ENCODE results near the gene KLC1. TPM values are rescaled to one million over a fixed set of nuclear protein-coding genes. Genes with fewer than 3 reads are reported as not detected.

KLC1 gene
- total and polyA plus RNA-seq, 10 of the 15 experiments (the other 5 are each of a cell fraction or from before 2014, with no cell fraction given): 5.5 to 137 (median 76.1) TPM

DNA sequence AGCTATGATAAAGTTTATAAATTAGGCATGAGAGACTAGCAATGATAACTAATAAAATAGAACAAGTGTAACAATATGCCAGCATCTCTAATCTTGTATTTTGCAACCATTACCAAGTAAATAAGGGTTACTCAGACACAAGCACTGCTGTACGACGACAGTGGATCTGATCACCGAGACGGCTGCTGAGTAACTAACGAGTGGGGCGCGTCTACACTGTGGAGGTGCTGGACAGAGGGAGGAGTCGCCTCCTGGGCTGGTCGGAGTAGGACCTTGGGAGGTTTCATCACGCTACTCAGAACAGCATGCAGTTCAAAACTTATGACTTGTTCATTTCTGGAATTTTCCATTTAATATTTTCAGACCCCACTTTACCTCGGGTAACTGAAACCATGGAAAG lies 47.8 kb upstream of the KLC1 start (continued):
- TF ChIP-seq, protein P1, sequence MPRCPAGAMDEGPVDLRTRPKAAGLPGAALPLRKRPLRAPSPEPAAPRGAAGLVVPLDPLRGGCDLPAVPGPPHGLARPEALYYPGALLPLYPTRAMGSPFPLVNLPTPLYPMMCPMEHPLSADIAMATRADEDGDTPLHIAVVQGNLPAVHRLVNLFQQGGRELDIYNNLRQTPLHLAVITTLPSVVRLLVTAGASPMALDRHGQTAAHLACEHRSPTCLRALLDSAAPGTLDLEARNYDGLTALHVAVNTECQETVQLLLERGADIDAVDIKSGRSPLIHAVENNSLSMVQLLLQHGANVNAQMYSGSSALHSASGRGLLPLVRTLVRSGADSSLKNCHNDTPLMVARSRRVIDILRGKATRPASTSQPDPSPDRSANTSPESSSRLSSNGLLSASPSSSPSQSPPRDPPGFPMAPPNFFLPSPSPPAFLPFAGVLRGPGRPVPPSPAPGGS (IDR thresholded peaks at IDR 0.05; ENCODE audit: borderline replicate concordance, insufficient read depth, low read depth, low read length, poor library complexity, severe bottlenecking): no peak
- TF ChIP-seq BRCA1 (IDR thresholded peaks at IDR 0.05; ENCODE audit: low read depth, low read length) (no peak), SUZ12 (IDR thresholded peaks at IDR 0.05; ENCODE audit: unreplicated experiment) (no peak), NR2F1 (conservative IDR thresholded peaks at IDR 0.05) (no peak), JUNB (IDR thresholded peaks at IDR 0.05) (no peak), TCF3 (IDR thresholded peaks at IDR 0.05; ENCODE audit: borderline replicate concordance, insufficient read depth, low read depth, low read length) (no peak), HCFC1 (IDR thresholded peaks at IDR 0.05; ENCODE audit: low read length) (no peak), TCF12 (IDR thresholded peaks at IDR 0.05; ENCODE audit: low read depth, low read length) (no peak), USF1 (IDR thresholded peaks at IDR 0.05; ENCODE audit: borderline replicate concordance, extremely low read length, insufficient read depth, low read depth, low read length) (no peak), SUPT20H (IDR thresholded peaks at IDR 0.05; ENCODE audit: borderline replicate concordance, control insufficient read depth, low read depth, low read length) (no peak), ZBTB40 (IDR thresholded peaks at IDR 0.05; ENCODE audit: borderline replicate concordance) (no peak)

Measured in GM12878 (cell line).